Omental fat pad (tissue), 4 donors: ENCODE data around the gene PDK1. TPM values are rescaled to one million over a fixed set of nuclear protein-coding genes. Genes with fewer than 3 reads are reported as not detected.

Experiments used
- ATAC-seq: fragments of 150-250 bp; one replicate; pipeline ENCODE4 v1.9.1; 2016; ENCODE audit warnings: mild to moderate bottlenecking, moderate library complexity; ENCODE audit not compliant: low FRiP score
- DNase-seq: peaks from one replicate; pipeline ENCODE4 v3.0.0-alpha.2; 2019; ENCODE audit warnings: low spot score
- total RNA-seq, 4 donors: library from RNA; depleted of rRNA; stranded (reverse); fragments of >200 nt; gene quantifications; one replicate each; pipeline ENCODE4 v1.1.0, GENCODE V29; 2016
- TF ChIP-seq, protein P1 (sequence below), 3 donors: fragments of 450-650 bp; IDR thresholded peaks; one replicate each; pipeline ENCODE4 v1.5.1; 2016 to 2017; ENCODE audit warnings: antibody characterized with exemption in 3 of 3, mild to moderate bottlenecking in 3 of 3, moderate library complexity in 2 of 3

PDK1 gene
- 10 to 100 TPM; 12.0 to 18.8 (median 16.8) TPM for total RNA-seq

DNA sequence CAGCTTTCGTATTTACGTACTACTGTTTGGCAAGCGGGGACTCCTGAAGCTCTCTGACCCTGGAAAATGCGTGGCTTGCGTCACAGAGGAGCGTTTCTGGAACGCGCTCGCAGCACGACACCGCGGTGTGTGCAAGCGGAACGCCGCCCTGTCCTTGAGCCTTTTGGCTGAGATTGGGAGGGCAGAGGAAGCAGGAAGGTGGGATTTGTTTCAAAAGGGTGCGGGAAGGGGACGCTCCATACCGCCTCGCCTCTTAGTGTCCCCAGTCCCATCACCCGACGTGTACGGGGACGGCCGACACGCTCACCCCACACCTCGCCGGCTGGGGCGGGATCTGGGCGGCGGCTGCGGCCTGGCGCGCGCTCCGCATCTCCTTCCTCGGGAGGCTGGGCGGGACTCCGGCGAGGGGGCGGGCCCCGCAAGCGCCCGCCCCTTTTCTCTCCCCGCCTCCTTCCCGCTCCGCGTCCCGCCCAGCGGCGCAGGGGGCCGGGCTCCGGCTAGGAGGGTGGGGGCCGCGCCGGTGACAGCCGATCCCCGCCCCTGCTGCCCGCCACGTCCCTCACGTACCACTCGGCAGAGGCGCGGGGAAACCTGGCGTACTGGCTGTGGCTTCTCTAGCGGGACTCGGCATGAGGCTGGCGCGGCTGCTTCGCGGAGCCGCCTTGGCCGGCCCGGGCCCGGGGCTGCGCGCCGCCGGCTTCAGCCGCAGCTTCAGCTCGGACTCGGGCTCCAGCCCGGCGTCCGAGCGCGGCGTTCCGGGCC lies at the start of gene PDK1:
TSS of gene PDK1 (plus strand) at position 569 of the 762 bp plus-strand sequence. CDS start at position 630, 61 bp downstream.
- ATAC-seq (peak; percentile 96), DNase-seq (peak; percentile 60)
- TF ChIP-seq, protein P1, sequence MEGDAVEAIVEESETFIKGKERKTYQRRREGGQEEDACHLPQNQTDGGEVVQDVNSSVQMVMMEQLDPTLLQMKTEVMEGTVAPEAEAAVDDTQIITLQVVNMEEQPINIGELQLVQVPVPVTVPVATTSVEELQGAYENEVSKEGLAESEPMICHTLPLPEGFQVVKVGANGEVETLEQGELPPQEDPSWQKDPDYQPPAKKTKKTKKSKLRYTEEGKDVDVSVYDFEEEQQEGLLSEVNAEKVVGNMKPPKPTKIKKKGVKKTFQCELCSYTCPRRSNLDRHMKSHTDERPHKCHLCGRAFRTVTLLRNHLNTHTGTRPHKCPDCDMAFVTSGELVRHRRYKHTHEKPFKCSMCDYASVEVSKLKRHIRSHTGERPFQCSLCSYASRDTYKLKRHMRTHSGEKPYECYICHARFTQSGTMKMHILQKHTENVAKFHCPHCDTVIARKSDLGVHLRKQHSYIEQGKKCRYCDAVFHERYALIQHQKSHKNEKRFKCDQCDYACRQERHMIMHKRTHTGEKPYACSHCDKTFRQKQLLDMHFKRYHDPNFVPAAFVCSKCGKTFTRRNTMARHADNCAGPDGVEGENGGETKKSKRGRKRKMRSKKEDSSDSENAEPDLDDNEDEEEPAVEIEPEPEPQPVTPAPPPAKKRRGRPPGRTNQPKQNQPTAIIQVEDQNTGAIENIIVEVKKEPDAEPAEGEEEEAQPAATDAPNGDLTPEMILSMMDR (IDR thresholded peaks at IDR 0.05) = no peak

DNA sequence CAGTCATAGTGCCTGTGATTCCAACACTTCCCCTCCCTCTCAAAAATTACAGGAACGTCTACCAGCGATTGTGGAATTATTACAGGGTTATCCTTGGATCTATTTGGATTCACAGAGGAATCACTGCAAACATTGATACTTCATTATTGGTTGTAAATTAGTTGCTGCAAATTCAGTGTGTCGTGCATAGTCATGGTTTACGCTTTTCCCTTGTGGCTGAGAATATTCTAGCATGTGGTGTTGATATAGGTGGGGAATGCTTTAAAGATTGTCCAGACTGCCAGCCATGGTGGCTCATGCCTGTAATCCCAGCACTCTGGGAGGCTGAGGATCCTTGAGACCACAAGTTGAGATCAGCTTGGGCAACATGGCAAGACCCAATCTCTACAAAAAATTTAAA lies 48.7 kb upstream of the PDK1 start:
- DNase-seq = no peak
- TF ChIP-seq, protein P1 (IDR thresholded peaks at IDR 0.05) = no peak
- ATAC-seq = no peak

DNA sequence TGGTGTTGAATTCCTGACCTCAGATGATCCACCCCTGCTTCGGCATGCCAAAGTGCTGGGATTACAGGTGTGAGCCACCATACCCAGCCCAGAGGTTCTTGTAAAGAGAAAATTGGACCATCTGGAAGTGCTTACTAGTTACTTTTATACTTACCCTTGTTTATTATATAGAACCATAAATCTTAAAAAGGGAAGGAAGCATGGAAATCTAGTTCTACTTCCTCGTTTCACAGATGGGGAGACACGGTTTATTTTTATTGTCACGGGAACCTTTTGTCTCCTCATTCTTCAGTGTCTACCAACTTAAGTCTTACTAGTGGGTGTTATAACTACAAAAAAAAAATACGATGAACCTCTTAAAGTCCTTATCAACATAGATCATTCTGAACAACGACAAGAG lies 45.8 kb upstream of the PDK1 start:
- DNase-seq (no peak), ATAC-seq (no peak)
- TF ChIP-seq, protein P1 (IDR thresholded peaks at IDR 0.05) = no peak

DNA sequence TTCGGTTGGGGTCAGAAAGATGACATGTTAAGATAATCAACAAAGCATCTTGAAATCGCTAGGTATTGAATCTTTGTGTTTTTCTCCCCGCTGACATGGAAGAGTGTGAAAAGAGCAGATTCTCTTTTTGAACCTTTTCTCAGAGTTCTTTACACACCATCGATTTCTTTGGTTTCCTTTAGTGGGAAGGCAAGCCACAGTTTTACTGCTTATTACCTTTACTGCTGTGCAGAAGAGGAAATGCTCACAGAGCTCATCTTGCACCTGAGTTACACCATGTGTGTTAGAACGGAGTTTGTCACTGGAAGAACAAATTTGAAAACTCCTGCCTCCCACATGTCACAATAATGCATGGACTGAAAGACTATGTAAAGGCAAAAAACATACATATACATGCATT lies 45.3 kb upstream of the PDK1 start:
- DNase-seq (no peak), ATAC-seq (no peak)
- TF ChIP-seq, protein P1 (IDR thresholded peaks at IDR 0.05) = no peak

DNA sequence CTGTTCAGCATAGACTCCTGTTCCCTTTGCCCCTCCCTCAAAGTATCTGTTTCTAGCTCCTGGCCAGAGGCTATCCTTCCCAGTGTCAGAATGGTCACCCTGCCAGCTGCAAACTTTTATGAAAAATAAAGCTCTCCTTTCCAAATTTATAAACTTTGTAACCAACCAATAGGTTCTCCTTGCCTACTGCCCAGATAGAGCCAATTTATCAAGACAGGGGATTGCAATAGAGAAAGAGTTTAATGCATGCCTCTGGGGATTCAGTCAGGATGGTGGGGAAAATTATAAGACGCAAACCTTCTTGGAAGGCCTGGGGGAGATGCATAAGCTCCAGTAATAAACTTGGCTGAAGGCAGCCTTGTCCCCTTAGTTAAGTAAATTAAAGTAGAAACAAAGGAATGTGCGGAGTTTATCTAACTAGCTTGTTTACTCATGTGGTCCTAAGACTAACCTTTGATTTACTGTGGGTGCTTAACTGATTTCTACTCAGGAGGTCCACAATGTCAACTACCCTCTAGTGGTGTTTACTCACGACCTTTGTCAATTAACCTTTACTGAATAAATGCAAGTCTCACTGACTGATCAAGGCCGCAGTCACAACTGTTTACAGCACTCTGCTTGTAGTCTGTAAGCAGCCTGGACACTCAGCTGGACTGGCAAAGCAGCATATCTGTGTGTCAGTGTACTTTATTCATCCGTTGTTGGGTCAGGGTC lies 42.9 kb upstream of the PDK1 start:
- DNase-seq (no peak), ATAC-seq (no peak)
- TF ChIP-seq, protein P1 (IDR thresholded peaks at IDR 0.05) = no peak

DNA sequence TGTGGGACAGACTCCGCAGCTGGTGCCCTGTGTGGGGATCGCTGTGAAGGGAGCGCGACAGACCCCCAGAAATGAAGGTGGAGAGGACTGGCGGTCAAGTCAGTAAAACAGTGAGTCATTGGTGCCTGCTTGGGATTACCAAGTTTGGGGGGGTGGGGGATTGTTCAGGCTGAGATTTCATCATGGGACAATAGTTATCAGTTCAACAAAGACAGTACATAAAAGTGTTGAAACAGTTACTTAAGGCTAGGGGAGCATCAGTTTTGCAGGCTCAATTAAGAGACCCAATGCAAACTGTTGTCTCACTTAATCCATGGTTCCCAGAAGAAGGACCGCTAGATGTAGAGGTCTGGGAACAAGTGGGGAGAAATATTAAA lies 42.4 kb upstream of the PDK1 start:
- TF ChIP-seq, protein P1 (IDR thresholded peaks at IDR 0.05) = no peak
- DNase-seq = no peak
- no peak for ATAC-seq
